GM12892 (cell line): Measurements from ENCODE around the gene EMP2.
"Not testable (repeated sequence)": the region's sequence is repeated elsewhere in the genome, so short reads cannot be mapped to it uniquely, and the experiment has no call there.

ENCODE experiments used
- POLR2A ChIP-seq: IDR thresholded peaks from 2 replicates; pipeline ENCODE4 v1.6.1; 2011; ENCODE audit warnings: low read depth, low read length, control low read depth
- POLR2AphosphoS5 ChIP-seq: IDR thresholded peaks from 2 replicates; pipeline ENCODE4 v1.6.1; 2011; ENCODE audit warnings: low read depth, low read length, control low read depth
- TAF1 ChIP-seq: IDR thresholded peaks from 2 replicates; pipeline ENCODE4 v1.6.1; 2011; ENCODE audit warnings: low read depth, mild to moderate bottlenecking, control low read depth, low read length, borderline replicate concordance

- TF ChIP-seq POLR2AphosphoS5, POLR2A, TAF1: not testable (repeated sequence)
Observed at GRCh38 chr16:10505286-10505685, 75.1 kb downstream of the EMP2 start.
